ENCODE results near the gene PDXDC1. TPM values are rescaled to one million over a fixed set of nuclear protein-coding genes. Genes with fewer than 3 reads are reported as not detected.
"Not testable (repeated sequence)": the region's sequence is repeated elsewhere in the genome, so short reads cannot be mapped to it uniquely, and the experiment has no call there.

PDXDC1 gene
- total and polyA plus RNA-seq, 9 of the 15 experiments (the other 6 are each of a cell fraction or from before 2014, with no cell fraction given): 5.1 to 95.4 (median 45.8) TPM

GRCh38 chr16:15093955-15094827, 119.4 kb downstream of the PDXDC1 start, which contains the start of gene RRN3 (continued):
- peak; percentile 96 for TF ChIP-seq RBFOX2 (IDR thresholded peaks at IDR 0.05; ENCODE audit: low read depth, low read length)
- TF ChIP-seq ZBTB17 (CRISPR knock-in tag; IDR thresholded peaks at IDR 0.05): 0 out of 2 replicates have a peak, but pooled peaks have one; percentile 73
- peak; percentile 58; the same call in 1 of the 2 replicates for TF ChIP-seq PML (IDR thresholded peaks at IDR 0.05; ENCODE audit: low read length)
- TF ChIP-seq NKRF (IDR thresholded peaks at IDR 0.05; ENCODE audit: borderline replicate concordance): peak; percentile 71; the same call in 1 of the 2 replicates
- peak; percentile 94 for TF ChIP-seq GABPA (tag; conservative IDR thresholded peaks at IDR 0.05; ENCODE audit: low read depth)
- TF ChIP-seq PHF8 (IDR thresholded peaks at IDR 0.05; ENCODE audit: borderline replicate concordance, low read length): peak; percentile 81; the same call in 1 of the 2 replicates
- TF ChIP-seq JUND (IDR thresholded peaks at IDR 0.05; ENCODE audit: borderline replicate concordance, low read depth, low read length): peak; percentile 45
- 0 out of 3 replicates have a peak, but pooled peaks have one; percentile 17 for TF ChIP-seq JUND (tag; IDR thresholded peaks at IDR 0.05; ENCODE audit: borderline replicate concordance, low read depth, low read length)
- peak; percentile 48 for TF ChIP-seq MGA (IDR thresholded peaks at IDR 0.05)
- peak; percentile 82 for TF ChIP-seq L3MBTL2 (IDR thresholded peaks at IDR 0.05)
- 0 out of 2 replicates have a peak, but pooled peaks have one; percentile 23 for TF ChIP-seq LCOR (CRISPR knock-in tag; IDR thresholded peaks at IDR 0.05)
- peak; percentile 77 for TF ChIP-seq ETV5 (CRISPR knock-in tag; IDR thresholded peaks at IDR 0.05; ENCODE audit: low read depth)
- TF ChIP-seq ATF1 (CRISPR knock-in tag; IDR thresholded peaks at IDR 0.05): not testable (repeated sequence)
- TF ChIP-seq ATF1 (tag; IDR thresholded peaks at IDR 0.05): peak; percentile 88

All from K562 (cell line).